HepG2 (cell line): Measurements from ENCODE around the gene EIF5. TPM values are rescaled to one million over a fixed set of nuclear protein-coding genes. Genes with fewer than 3 reads are reported as not detected.

Experiments
- ELF1 ChIP-seq: sonication (generic); formaldehyde crosslinking; IDR thresholded peaks from 2 replicates; pipeline ENCODE4 v1.4.0; 2020; ENCODE audit warnings: missing genetic modification reagents
- GABPB1 ChIP-seq: IDR thresholded peaks from 2 replicates; pipeline ENCODE4 v1.6.1; 2016; ENCODE audit warnings: mild to moderate bottlenecking, missing genetic modification reagents, moderate library complexity, missing compliant biosample characterization
- GATA4 ChIP-seq: sonication (generic); IDR thresholded peaks from 2 replicates; pipeline ENCODE4 v1.6.1; 2016; ENCODE audit warnings: antibody characterized with exemption, low read depth, borderline replicate concordance
- ISL2 ChIP-seq: sonication (generic); formaldehyde crosslinking; IDR thresholded peaks from 2 replicates; pipeline ENCODE4 v1.5.0; 2020; ENCODE audit warnings: missing genetic modification reagents
- MTA3 ChIP-seq: sonication (generic); formaldehyde crosslinking; IDR thresholded peaks from 2 replicates; pipeline ENCODE4 v1.4.0; 2020; ENCODE audit warnings: missing genetic modification reagents
- NCOA5 ChIP-seq: sonication (generic); formaldehyde crosslinking; IDR thresholded peaks from 2 replicates; pipeline ENCODE4 v1.4.0; 2020; ENCODE audit warnings: missing genetic modification reagents
- PAXIP1 ChIP-seq: sonication (generic); formaldehyde crosslinking; conservative IDR thresholded peaks from 2 replicates; pipeline ENCODE4 v1.4.0; 2020; ENCODE audit warnings: mild to moderate bottlenecking, missing genetic modification reagents, moderate library complexity
- PHF8 ChIP-seq: sonication (generic); formaldehyde crosslinking; IDR thresholded peaks from 2 replicates; pipeline ENCODE4 v1.5.0; 2020; ENCODE audit warnings: missing genetic modification reagents
- POLR2A ChIP-seq, 2 experiments: IDR thresholded peaks; 2 replicates each; pipeline ENCODE4 v1.6.1; 2011; ENCODE audit warnings: low read depth in 2 of 2, low read length in 2 of 2, mild to moderate bottlenecking in 1 of 2, moderate library complexity in 1 of 2; ENCODE audit not compliant: insufficient read depth in 1 of 2
- SATB2 ChIP-seq: sonication (generic); formaldehyde crosslinking; IDR thresholded peaks from 2 replicates; pipeline ENCODE4 v1.5.0; 2020; ENCODE audit warnings: missing genetic modification reagents
- SOX13 ChIP-seq, 3 experiments: fragments of 450-650 bp in 1 of 3; sonication (generic) in 1 of 3; formaldehyde crosslinking in 1 of 3; IDR thresholded peaks in 2 of 3; conservative IDR thresholded peaks in 1 of 3; 2 replicates each; pipeline versions ENCODE4 v1.5.0 to v1.6.1; 2016 to 2020; ENCODE audit warnings: antibody characterized with exemption in 1 of 3, mild to moderate bottlenecking in 1 of 3, missing compliant biosample characterization in 1 of 3, missing genetic modification reagents in 1 of 3, moderate library complexity in 1 of 3
- SRY ChIP-seq: sonication (generic); formaldehyde crosslinking; IDR thresholded peaks from 2 replicates; pipeline ENCODE4 v1.8.0; 2022; ENCODE audit warnings: mild to moderate bottlenecking, missing genetic modification reagents
- TAF15 ChIP-seq: fragments of 200-400 bp; formaldehyde crosslinking; IDR thresholded peaks from one replicate; pipeline ENCODE4 v1.6.1; 2018; ENCODE audit warnings: mild to moderate bottlenecking, low read depth, low read length; ENCODE audit not compliant: poor library complexity, severe bottlenecking
- TBP ChIP-seq: sonication (generic); formaldehyde crosslinking; IDR thresholded peaks from 2 replicates; pipeline ENCODE4 v1.5.0; 2020; ENCODE audit warnings: missing genetic modification reagents
- TEAD3 ChIP-seq: optimal IDR thresholded peaks from 2 replicates; pipeline ENCODE3; 2016; ENCODE audit warnings: borderline replicate concordance
- THAP9 ChIP-seq: sonication (generic); formaldehyde crosslinking; IDR thresholded peaks from 2 replicates; pipeline ENCODE4; 2020; ENCODE audit warnings: missing genetic modification reagents, mild to moderate bottlenecking, borderline replicate concordance
- ZBTB42 ChIP-seq: sonication (generic); formaldehyde crosslinking; IDR thresholded peaks from 2 replicates; pipeline ENCODE4 v1.5.0; 2020; ENCODE audit warnings: mild to moderate bottlenecking, missing genetic modification reagents
- ZIK1 ChIP-seq: sonication (generic); formaldehyde crosslinking; IDR thresholded peaks from 2 replicates; pipeline ENCODE4 v1.5.0; 2020; ENCODE audit warnings: mild to moderate bottlenecking, low read depth, missing genetic modification reagents, borderline replicate concordance
- ZNF138 ChIP-seq: sonication (generic); formaldehyde crosslinking; IDR thresholded peaks from 2 replicates; pipeline ENCODE4 v1.5.0; 2020; ENCODE audit warnings: mild to moderate bottlenecking, low read depth, missing genetic modification reagents
- ZNF569 ChIP-seq: sonication (generic); formaldehyde crosslinking; IDR thresholded peaks from 2 replicates; pipeline ENCODE4 v1.5.0; 2020; ENCODE audit warnings: mild to moderate bottlenecking, missing genetic modification reagents, moderate library complexity, borderline replicate concordance
- ZNF577 ChIP-seq: sonication (generic); formaldehyde crosslinking; IDR thresholded peaks from 2 replicates; pipeline ENCODE4 v1.4.0; 2020; ENCODE audit warnings: mild to moderate bottlenecking, low read depth, missing genetic modification reagents, borderline replicate concordance
- ZNF605 ChIP-seq: sonication (generic); formaldehyde crosslinking; IDR thresholded peaks from 2 replicates; pipeline ENCODE4 v1.8.0; 2022; ENCODE audit warnings: mild to moderate bottlenecking, missing genetic modification reagents
- ZNF788 ChIP-seq: sonication (generic); formaldehyde crosslinking; IDR thresholded peaks from 2 replicates; pipeline ENCODE4 v1.5.0; 2020; ENCODE audit warnings: mild to moderate bottlenecking, missing genetic modification reagents, borderline replicate concordance
- ZNF792 ChIP-seq: IDR thresholded peaks from 2 replicates; pipeline ENCODE4 v1.6.1; 2016
- polyA plus RNA-seq, 8 experiments: library from polyadenylated mRNA; depleted of rRNA in 3 of 8; stranded (reverse) in 7 of 8; unstranded in 1 of 8; fragments of >200 nt; fragmentation: Illumina TruSeq in 4 of 8; extraction: Trizol in 4 of 8; gene quantifications; 2 replicates each; pipeline versions ENCODE4 v1.2.1 to v1.2.3, GENCODE V29; 2011 to 2016; ENCODE audit warnings: low read depth in 4 of 8, missing spikeins in 1 of 8, mixed read lengths in 1 of 8; ENCODE audit not compliant: insufficient read depth in 1 of 8
- total RNA-seq, 5 experiments: library from RNA; depleted of rRNA; stranded (reverse); fragments of >200 nt; fragmentation: Illumina TruSeq; extraction: Trizol; gene quantifications; 2 replicates each; pipeline ENCODE4 v1.2.3, GENCODE V29; 2016; ENCODE audit warnings: low read depth in 1 of 5

Gene EIF5
- total and polyA plus RNA-seq, 2 of the 13 experiments (the other 11 are each of a cell fraction or from before 2014, with no cell fraction given): 189 to 281 TPM

- no peak for TF ChIP-seq ZBTB42 (CRISPR knock-in tag)
- no peak for TF ChIP-seq MTA3 (CRISPR knock-in tag)
- peak; percentile 77 for TF ChIP-seq PAXIP1 (CRISPR knock-in tag)
- TF ChIP-seq ZNF605 (CRISPR knock-in tag): no peak; the same call in 1 of the 2 replicates
- TF ChIP-seq TAF15: peak; percentile 20
- peak; percentile 56 for TF ChIP-seq TEAD3 (CRISPR knock-in tag)
- TF ChIP-seq ELF1: peak; percentile 71
- TF ChIP-seq POLR2A (IDR thresholded peaks at IDR 0.05; ENCODE audit: insufficient read depth in 1 of 2, low read depth in 2 of 2, low read length in 2 of 2): peak; percentile 34 to 44; a peak in 2 of 4 replicates
- TF ChIP-seq ISL2: no peak
- TF ChIP-seq GATA4: no peak
- TF ChIP-seq ZNF788 (CRISPR knock-in tag): no peak
- no peak for TF ChIP-seq ZIK1 (CRISPR knock-in tag)
- no peak for TF ChIP-seq TBP (CRISPR knock-in tag)
- 0 out of 2 replicates have a peak, but pooled peaks have one; percentile 14 for TF ChIP-seq SRY (CRISPR knock-in tag)
- TF ChIP-seq PHF8: no peak; the same call in 1 of the 2 replicates
- no peak for TF ChIP-seq ZNF577 (CRISPR knock-in tag)
- no peak for TF ChIP-seq ZNF138 (CRISPR knock-in tag)
- no peak for TF ChIP-seq SOX13 (IDR thresholded peaks at IDR 0.05)
- TF ChIP-seq SOX13 (CRISPR knock-in tag; conservative IDR thresholded peaks at IDR 0.05 in 1 of 2, IDR thresholded peaks at IDR 0.05 in 1 of 2): no peak
- no peak for TF ChIP-seq GABPB1 (CRISPR knock-in tag)
- TF ChIP-seq ZNF569: no peak; the same call in 1 of the 2 replicates
- no peak; the same call in 1 of the 2 replicates for TF ChIP-seq ZNF792
- TF ChIP-seq SATB2: no peak
- TF ChIP-seq THAP9 (CRISPR knock-in tag): no peak
- TF ChIP-seq NCOA5: no peak
Observed at GRCh38 chr14:103334644-103335622, 896 bp downstream of the EIF5 start (continued).
